HFFc6 (cell line): ENCODE data around the gene PRIMA1. TPM values are rescaled to one million over a fixed set of nuclear protein-coding genes. Genes with fewer than 3 reads are reported as not detected.

Experiments used
- DNase-seq: peaks from one replicate; pipeline ENCODE4 v3.0.0-alpha.2; 2018
- H3K27ac Mint-ChIP-seq: 2 replicates; pipeline ENCODE4 v1.8.0; 2020; ENCODE audit warnings: mild to moderate bottlenecking, mixed read lengths
- H3K27me3 Mint-ChIP-seq: 2 replicates; pipeline ENCODE4 v1.8.0; 2021; ENCODE audit warnings: mild to moderate bottlenecking, moderate library complexity, mixed read lengths; ENCODE audit not compliant: insufficient read depth
- H3K36me3 Mint-ChIP-seq: 2 replicates; pipeline ENCODE4 v1.8.0; 2021; ENCODE audit warnings: low read depth, mixed read lengths
- H3K4me1 Mint-ChIP-seq: 2 replicates; pipeline ENCODE4 v1.8.0; 2020; ENCODE audit warnings: low read depth, mixed read lengths
- H3K4me3 Mint-ChIP-seq: 2 replicates; pipeline ENCODE4 v1.8.0; 2020; ENCODE audit warnings: mild to moderate bottlenecking, moderate library complexity, mixed read lengths
- H3K9me3 Mint-ChIP-seq: 2 replicates; pipeline ENCODE4 v1.8.0; 2020; ENCODE audit warnings: mild to moderate bottlenecking, mixed read lengths
- total RNA-seq, 6 experiments: library from RNA; stranded (reverse); fragmentation: NEBNext Ultra II Directional; extraction: Animal tissue kit (Norgen Biotek cat#: 25700); gene quantifications; 2 replicates in 1 of 6; 3 replicates in 5 of 6; pipeline ENCODE4 v1.2.3, GENCODE V29; 2021
- TF ChIP-seq, protein P1 (sequence below): fragments of 200-600 bp; sonication (generic); IDR thresholded peaks from 2 replicates; pipeline ENCODE4 v1.5.0; 2021; ENCODE audit warnings: antibody characterized with exemption, mild to moderate bottlenecking

The PRIMA1 gene
- total RNA-seq, 6 experiments from 2014 or later = not detected

GRCh38 chr14:93703941-93704340, 84.3 kb downstream of the PRIMA1 start:
- Mint-ChIP-seq H3K36me3 (no peaks in the 10 kb centered on the region), H3K27me3 (no peaks in the 10 kb centered on the region), H3K4me1 (no peaks in the 10 kb centered on the region), H3K4me3 (no peak overlapping the region), H3K9me3 (peaks cover 77% of the 10 kb centered on the region), H3K27ac (no peak overlapping the region)
- no peak for DNase-seq
- TF ChIP-seq, protein P1, sequence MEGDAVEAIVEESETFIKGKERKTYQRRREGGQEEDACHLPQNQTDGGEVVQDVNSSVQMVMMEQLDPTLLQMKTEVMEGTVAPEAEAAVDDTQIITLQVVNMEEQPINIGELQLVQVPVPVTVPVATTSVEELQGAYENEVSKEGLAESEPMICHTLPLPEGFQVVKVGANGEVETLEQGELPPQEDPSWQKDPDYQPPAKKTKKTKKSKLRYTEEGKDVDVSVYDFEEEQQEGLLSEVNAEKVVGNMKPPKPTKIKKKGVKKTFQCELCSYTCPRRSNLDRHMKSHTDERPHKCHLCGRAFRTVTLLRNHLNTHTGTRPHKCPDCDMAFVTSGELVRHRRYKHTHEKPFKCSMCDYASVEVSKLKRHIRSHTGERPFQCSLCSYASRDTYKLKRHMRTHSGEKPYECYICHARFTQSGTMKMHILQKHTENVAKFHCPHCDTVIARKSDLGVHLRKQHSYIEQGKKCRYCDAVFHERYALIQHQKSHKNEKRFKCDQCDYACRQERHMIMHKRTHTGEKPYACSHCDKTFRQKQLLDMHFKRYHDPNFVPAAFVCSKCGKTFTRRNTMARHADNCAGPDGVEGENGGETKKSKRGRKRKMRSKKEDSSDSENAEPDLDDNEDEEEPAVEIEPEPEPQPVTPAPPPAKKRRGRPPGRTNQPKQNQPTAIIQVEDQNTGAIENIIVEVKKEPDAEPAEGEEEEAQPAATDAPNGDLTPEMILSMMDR = no peak

- Mint-ChIP-seq H3K4me1 (no peaks in the 10 kb centered on the region), H3K4me3 (no peak overlapping the region), H3K27me3 (no peaks in the 10 kb centered on the region), H3K9me3 (peaks cover 75% of the 10 kb centered on the region), H3K27ac (no peak overlapping the region), H3K36me3 (0 out of 2 replicates have a peak, but pooled peaks cover 3% of the 10 kb centered on the region)
- no peak for DNase-seq
- TF ChIP-seq, protein P1 = no peak
These were observed 85.3 kb downstream of the PRIMA1 start for GRCh38 chr14:93702946-93703345.

- TF ChIP-seq, protein P1 = no peak
- Mint-ChIP-seq H3K9me3 (peaks cover 78% of the 10 kb centered on the region), H3K4me3 (no peak overlapping the region), H3K36me3 (0 out of 2 replicates have a peak, but pooled peaks cover 4% of the 10 kb centered on the region), H3K4me1 (no peaks in the 10 kb centered on the region), H3K27ac (no peak overlapping the region), H3K27me3 (no peaks in the 10 kb centered on the region)
- DNase-seq = no peak
These were observed 86.7 kb downstream of the PRIMA1 start for GRCh38 chr14:93701562-93701961.

- no peak overlapping the region for H3K27ac Mint-ChIP-seq
- no peak overlapping the region for H3K4me3 Mint-ChIP-seq
- TF ChIP-seq, protein P1 = no peak
- H3K9me3 Mint-ChIP-seq = peaks cover 74% of the 10 kb centered on the region
- no peak for DNase-seq
- H3K27me3 Mint-ChIP-seq = no peaks in the 10 kb centered on the region
- H3K4me1 Mint-ChIP-seq = no peaks in the 10 kb centered on the region
- H3K36me3 Mint-ChIP-seq = 0 out of 2 replicates have a peak, but pooled peaks cover 4% of the 10 kb centered on the region
These were observed 87.4 kb downstream of the PRIMA1 start for GRCh38 chr14:93700928-93701327.

GRCh38 chr14:93693914-93694313, 94.4 kb downstream of the PRIMA1 start:
- Mint-ChIP-seq H3K36me3 (0 out of 2 replicates have a peak, but pooled peaks cover 13% of the 10 kb centered on the region), H3K9me3 (peaks cover 39% of the 10 kb centered on the region), H3K27me3 (no peaks in the 10 kb centered on the region; the same call in 1 of the 2 replicates), H3K4me3 (no peak overlapping the region), H3K4me1 (no peaks in the 10 kb centered on the region), H3K27ac (no peak overlapping the region)
- no peak for DNase-seq
- TF ChIP-seq, protein P1 = no peak
